HUES64 (cell line): ENCODE results near the gene MARCHF4.

Experiments
- H3K27ac ChIP-seq: 2 replicates; pipeline ENCODE4 v1.7.0; 2013; ENCODE audit warnings: low read depth, low read length, inconsistent platforms
- H3K27me3 ChIP-seq: 2 replicates; pipeline ENCODE4 v1.6.1; 2013; ENCODE audit warnings: mild to moderate bottlenecking, low read length; ENCODE audit not compliant: insufficient read depth
- H3K36me3 ChIP-seq: 2 replicates; pipeline ENCODE4 v1.6.1; 2013; ENCODE audit warnings: mild to moderate bottlenecking, low read length; ENCODE audit not compliant: insufficient read depth
- H3K4me1 ChIP-seq: 2 replicates; pipeline ENCODE4 v1.6.1; 2013; ENCODE audit warnings: mild to moderate bottlenecking, low read length, moderate library complexity; ENCODE audit not compliant: insufficient read depth
- H3K4me3 ChIP-seq: 2 replicates; pipeline ENCODE4 v1.5.1; 2013; ENCODE audit warnings: mild to moderate bottlenecking, low read length, moderate library complexity
- H3K9ac ChIP-seq: 2 replicates; pipeline ENCODE4 v1.6.1; 2013; ENCODE audit warnings: mild to moderate bottlenecking, low read depth, low read length
- H3K9me3 ChIP-seq: 2 replicates; pipeline ENCODE4 v1.6.1; 2013; ENCODE audit warnings: low read depth, low read length; ENCODE audit not compliant: insufficient read depth
- WGBS: fragments of 150-250, 120-280 bp; methylation state at CpG from one replicate; pipeline ENCODE4 v1.1.7; 2013; ENCODE audit warnings: missing lambda C conversion rate; 5-methylcytosine and 5-hydroxymethylcytosine counted together

MARCHF4 gene

DNA sequence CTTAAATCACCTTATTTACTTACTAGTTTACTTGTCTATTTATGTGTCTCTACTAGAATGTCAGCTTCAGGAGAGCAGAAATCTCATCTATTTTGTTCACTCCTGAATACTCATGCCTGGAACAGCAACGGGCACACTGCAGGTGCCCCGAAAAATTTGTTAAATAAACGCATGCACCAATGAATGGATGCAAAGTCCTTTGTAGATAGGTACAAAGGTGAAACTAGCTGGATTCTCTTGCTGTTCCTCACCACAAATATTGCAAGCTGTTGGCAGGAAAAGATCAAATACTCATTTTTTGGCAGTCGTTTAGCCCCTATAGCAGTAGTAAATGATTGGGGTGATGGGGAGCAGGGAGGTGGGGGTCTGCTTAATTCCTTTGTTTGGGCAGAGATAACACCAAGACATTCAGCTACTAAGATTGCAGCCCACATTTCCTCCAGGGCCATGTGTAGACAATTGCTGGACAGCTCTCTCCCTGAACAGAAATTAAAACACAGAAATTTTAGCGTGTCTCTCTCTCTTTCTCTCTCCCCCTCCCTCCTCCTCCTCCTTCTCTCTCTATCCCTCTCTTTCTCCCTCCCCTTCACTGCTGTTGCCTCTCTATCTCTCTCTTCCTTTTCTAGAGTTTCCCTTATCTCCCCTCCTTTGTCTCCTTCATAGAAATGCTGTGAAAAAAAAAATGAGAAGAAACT lies 5.4 kb downstream of the MARCHF4 start:
- Histone ChIP-seq H3K27me3 (peaks cover 29% of the 10 kb centered on the region), H3K4me1 (peaks cover 23% of the 10 kb centered on the region), H3K4me3 (no peak overlapping the region), H3K36me3 (no peaks in the 10 kb centered on the region), H3K27ac (no peak overlapping the region), H3K9ac (no peak overlapping the region), H3K9me3 (no peaks in the 10 kb centered on the region)
- 78% methylated on average over 5 of the region's 5 CpGs for WGBS

DNA sequence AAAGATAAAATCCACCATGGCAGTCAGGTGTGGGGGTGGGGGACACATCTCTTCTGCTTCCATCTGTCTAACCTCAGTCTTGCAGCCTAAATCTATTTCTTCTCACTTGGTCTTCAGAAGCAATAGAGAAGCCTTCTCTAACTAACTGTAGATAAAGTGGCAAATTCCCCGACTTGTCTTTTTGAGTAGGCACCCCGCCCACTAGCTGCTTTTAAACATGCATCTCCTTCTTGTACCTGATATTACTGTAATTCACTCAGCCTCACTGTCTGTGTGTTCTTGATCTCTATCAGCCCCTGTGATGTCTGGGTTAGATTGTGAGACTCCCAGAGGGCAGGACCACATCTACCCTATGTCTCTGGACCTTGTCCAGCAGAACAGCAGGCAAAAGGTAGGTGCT lies 6.8 kb downstream of the MARCHF4 start:
- Histone ChIP-seq H3K4me3 (no peak overlapping the region), H3K27me3 (peaks cover 17% of the 10 kb centered on the region), H3K36me3 (no peaks in the 10 kb centered on the region), H3K9ac (no peak overlapping the region), H3K27ac (no peak overlapping the region), H3K9me3 (no peaks in the 10 kb centered on the region), H3K4me1 (peaks cover 20% of the 10 kb centered on the region)
- 95% methylated on average over 2 of the region's 2 CpGs for WGBS

DNA sequence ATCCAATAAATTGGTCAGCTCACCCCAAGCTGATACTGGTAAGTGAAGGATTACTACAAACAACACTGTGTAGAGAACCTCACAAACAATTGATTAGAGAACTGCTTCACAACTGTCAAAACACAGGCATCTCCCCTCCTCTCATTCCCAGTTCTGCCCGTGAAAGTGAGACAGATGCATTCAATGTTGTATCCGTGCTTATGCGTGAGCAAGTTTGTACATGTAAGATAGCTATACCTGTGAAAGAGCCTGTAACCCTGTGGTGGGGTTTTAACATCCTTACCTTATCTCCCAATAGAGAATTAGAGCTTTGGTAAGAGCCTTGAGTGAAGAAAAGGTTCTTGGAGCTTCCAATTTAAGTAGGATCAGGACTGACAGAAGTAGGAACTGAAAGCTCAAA lies 9.1 kb downstream of the MARCHF4 start:
- 100% methylated on average over 1 of the region's 3 CpGs for WGBS
- Histone ChIP-seq H3K36me3 (no peaks in the 10 kb centered on the region), H3K4me1 (peaks cover 15% of the 10 kb centered on the region), H3K27me3 (no peaks in the 10 kb centered on the region), H3K9ac (no peak overlapping the region), H3K4me3 (no peak overlapping the region), H3K27ac (no peak overlapping the region), H3K9me3 (no peaks in the 10 kb centered on the region)

DNA sequence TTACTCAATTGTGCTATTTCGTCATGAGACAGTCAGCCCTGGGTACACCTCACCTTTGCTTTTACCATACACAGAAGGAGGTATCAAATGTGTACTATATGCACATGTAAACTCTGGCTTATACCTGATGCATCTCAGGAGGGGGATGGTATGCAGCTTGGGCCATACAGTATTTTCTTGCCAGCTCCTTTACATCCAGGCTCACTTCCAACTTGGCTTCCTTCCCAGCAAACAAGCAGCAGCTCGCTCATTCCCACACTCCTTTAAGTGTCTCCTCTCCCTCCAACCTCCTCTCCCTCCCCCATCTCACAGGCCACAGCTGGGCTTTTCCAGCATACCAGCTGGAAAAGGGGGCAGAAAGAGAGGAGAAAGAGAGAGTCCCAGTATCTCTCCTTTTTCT lies 9.6 kb downstream of the MARCHF4 start:
- WGBS, result 85% methylated on average over 2 of the region's 2 CpGs
- peaks cover 11% of the 10 kb centered on the region for H3K4me1 ChIP-seq
- no peaks in the 10 kb centered on the region for H3K36me3 ChIP-seq
- no peak overlapping the region for H3K27ac ChIP-seq
- H3K9me3 ChIP-seq, result no peaks in the 10 kb centered on the region
- no peak overlapping the region for H3K9ac ChIP-seq
- H3K4me3 ChIP-seq, result no peak overlapping the region
- H3K27me3 ChIP-seq, result no peaks in the 10 kb centered on the region

DNA sequence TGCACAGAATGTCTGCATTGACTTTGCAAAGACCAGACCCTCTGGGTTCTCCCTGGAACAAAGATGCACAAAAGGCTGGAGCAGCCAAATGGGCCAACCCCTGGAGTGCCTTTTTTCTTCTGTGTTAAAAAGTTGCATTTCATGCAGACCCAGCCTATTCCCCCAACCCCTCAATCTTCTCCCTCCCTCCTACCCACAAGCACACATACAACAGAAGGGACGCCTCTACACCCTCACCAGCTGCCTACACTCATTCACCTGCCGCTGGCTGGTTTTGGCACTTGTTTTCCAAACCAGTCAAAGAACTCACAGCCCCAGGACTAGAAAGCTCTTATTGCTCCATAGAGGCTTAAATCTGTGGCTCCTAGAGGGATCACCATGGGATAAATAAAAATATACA lies 16.6 kb downstream of the MARCHF4 start:
- H3K27me3 ChIP-seq, result no peaks in the 10 kb centered on the region
- H3K4me1 ChIP-seq, result peaks cover 5% of the 10 kb centered on the region
- no peaks in the 10 kb centered on the region for H3K36me3 ChIP-seq
- 65% methylated on average over 2 of the region's 2 CpGs for WGBS
- H3K9ac ChIP-seq, result no peak overlapping the region
- no peak overlapping the region for H3K27ac ChIP-seq
- no peaks in the 10 kb centered on the region for H3K9me3 ChIP-seq
- no peak overlapping the region for H3K4me3 ChIP-seq

DNA sequence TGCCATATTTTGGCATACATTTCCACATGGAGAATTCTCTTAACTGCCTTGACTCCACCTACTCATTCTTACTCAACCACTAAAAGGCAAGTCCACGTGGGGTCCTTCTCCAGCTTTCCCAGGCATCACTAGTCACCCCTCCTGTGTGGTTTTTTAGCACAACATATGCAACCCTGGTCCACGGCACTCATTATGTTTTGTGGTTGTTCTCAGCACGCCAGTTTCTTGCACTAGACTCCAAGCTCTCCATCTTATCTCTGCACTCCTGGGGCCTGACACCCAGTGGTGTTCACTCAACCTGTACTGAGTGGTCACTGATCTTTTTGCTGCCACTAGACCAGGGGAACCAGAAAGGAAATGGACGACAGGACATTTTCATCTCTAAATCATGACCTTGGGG lies 18.0 kb downstream of the MARCHF4 start:
- no peak overlapping the region for H3K27ac ChIP-seq
- no peaks in the 10 kb centered on the region for H3K36me3 ChIP-seq
- WGBS, result 87% methylated on average over 4 of the region's 4 CpGs
- H3K9ac ChIP-seq, result no peak overlapping the region
- H3K9me3 ChIP-seq, result no peaks in the 10 kb centered on the region
- no peaks in the 10 kb centered on the region for H3K27me3 ChIP-seq
- no peak overlapping the region for H3K4me3 ChIP-seq
- H3K4me1 ChIP-seq, result peaks cover 13% of the 10 kb centered on the region

DNA sequence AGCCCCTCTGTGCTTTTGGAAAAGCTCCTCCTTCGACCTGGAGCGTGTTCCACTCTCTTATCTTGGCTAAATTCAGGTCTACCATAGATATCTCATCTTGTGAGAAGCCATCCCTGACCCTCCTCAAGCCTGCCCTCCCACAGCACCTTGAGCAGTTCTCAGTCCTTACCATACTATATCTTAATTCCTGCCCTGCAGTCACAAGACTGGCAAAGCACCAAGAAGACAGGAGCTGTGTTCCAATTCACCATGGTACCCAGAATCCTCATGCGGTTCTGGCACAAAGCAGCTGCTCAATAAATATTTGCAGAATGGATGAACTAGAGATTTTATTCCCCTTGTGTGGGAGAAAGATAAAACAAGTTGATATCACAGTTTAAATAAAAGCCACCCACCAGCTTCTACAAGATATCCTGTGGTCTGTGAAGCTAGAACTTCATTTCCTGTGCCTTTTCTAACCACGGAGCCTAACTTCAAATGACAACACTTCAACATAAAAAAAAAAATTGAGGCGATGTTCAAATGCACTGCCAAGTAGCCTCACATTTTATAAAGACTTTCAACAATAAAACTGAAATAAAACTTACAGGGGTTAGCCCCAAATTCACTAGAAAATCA lies 19.5 kb downstream of the MARCHF4 start:
- H3K36me3 ChIP-seq, result no peaks in the 10 kb centered on the region
- H3K9ac ChIP-seq, result no peak overlapping the region
- 91% methylated on average over 5 of the region's 5 CpGs for WGBS
- peaks cover 19% of the 10 kb centered on the region for H3K4me1 ChIP-seq
- no peaks in the 10 kb centered on the region for H3K27me3 ChIP-seq
- H3K9me3 ChIP-seq, result no peaks in the 10 kb centered on the region
- no peak overlapping the region for H3K4me3 ChIP-seq
- no peak overlapping the region for H3K27ac ChIP-seq

DNA sequence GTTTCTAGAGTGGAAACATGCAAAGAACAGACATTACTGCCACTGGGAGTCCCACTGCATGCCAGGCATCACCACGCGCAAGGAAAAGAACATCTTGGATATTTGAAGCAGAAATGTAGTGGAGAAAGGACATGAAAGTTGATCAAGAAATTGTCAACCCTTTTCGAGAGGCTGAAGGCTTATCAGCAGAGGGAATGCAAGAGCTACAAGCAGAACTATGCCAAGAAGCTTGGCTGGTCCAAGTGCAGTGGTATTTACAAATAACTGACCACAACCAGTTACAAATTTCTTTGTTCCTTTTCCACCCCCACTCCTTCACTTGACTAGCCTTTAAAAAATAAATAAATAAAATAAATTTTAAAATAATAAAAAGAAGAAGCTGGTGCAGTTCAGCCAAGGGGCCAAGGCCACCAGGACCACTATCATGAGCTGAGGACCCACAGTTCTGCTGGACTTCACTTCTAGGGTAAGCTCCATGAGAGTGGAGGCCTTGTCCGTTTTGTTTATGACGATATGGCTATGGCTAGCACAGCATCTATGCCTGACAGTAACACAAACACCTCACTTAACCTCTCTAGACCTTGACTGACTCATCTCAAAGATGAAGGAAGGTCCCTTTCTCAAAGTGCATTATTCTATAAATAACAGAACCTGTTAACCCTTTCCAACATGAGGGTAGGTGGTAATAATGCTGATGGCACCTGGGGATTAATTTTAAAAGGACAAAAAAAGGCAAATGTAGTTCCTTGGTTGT lies 20.9 kb downstream of the MARCHF4 start:
- Histone ChIP-seq H3K4me1 (peaks cover 19% of the 10 kb centered on the region), H3K27me3 (no peaks in the 10 kb centered on the region), H3K27ac (no peak overlapping the region), H3K9ac (no peak overlapping the region), H3K9me3 (no peaks in the 10 kb centered on the region), H3K4me3 (no peak overlapping the region), H3K36me3 (no peaks in the 10 kb centered on the region)
- WGBS, result 94% methylated on average over 5 of the region's 5 CpGs

DNA sequence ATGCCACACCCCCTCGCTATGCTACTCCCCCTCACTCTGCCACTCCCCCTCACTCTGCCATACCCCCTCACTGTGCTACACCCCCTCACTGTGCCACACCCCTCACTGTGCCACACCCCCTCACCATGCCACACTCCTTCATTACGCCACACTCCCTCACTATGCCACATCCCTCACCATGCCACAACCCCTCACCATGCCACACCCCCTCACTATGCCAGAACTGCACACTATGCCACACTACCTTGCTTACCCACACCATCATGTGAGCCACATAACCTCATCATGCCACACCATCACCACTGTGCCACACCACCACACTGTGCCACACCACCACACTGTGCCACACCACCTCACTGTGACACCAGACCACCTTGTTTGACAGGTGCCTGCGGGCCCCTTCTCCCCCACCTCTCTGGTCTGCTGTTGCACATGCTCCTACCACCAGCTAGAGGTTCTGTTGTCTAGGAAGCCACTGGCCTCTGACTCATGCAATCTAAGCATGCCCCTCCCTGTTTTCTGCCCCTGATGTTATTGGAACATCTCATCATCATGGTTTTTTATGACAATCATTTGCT lies 22.0 kb downstream of the MARCHF4 start:
- Histone ChIP-seq H3K9me3 (no peaks in the 10 kb centered on the region), H3K9ac (no peak overlapping the region), H3K27me3 (no peaks in the 10 kb centered on the region), H3K27ac (no peak overlapping the region), H3K4me3 (no peak overlapping the region), H3K36me3 (no peaks in the 10 kb centered on the region), H3K4me1 (peaks cover 21% of the 10 kb centered on the region)
- WGBS, result 88% methylated on average over 3 of the region's 3 CpGs

DNA sequence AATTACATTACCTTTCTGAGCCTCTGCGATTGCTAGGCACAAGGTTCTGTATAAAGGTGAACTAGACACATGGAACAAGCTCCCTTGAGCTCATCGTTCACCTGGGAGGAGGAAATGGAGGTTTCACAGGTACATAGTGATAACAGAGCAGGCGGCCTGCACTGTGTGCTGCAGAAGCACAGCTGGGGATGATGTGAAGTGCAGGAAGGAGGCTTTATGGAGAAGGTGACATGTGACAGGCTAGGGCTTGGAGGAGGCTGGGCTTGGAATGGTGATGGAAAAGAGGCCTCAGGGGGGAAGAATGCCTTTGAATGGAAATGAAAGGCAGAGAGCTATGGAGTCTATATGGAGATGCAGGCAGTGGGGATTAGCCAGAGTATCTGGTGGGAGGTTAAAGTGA lies 22.9 kb downstream of the MARCHF4 start:
- H3K9me3 ChIP-seq, result no peaks in the 10 kb centered on the region
- H3K4me1 ChIP-seq, result peaks cover 30% of the 10 kb centered on the region
- H3K9ac ChIP-seq, result no peak overlapping the region
- no peak overlapping the region for H3K4me3 ChIP-seq
- WGBS, result 48% methylated on average over 3 of the region's 3 CpGs
- H3K27ac ChIP-seq, result peak overlapping the region; percentile 65; the same call in 1 of the 2 replicates
- H3K36me3 ChIP-seq, result no peaks in the 10 kb centered on the region
- H3K27me3 ChIP-seq, result no peaks in the 10 kb centered on the region

DNA sequence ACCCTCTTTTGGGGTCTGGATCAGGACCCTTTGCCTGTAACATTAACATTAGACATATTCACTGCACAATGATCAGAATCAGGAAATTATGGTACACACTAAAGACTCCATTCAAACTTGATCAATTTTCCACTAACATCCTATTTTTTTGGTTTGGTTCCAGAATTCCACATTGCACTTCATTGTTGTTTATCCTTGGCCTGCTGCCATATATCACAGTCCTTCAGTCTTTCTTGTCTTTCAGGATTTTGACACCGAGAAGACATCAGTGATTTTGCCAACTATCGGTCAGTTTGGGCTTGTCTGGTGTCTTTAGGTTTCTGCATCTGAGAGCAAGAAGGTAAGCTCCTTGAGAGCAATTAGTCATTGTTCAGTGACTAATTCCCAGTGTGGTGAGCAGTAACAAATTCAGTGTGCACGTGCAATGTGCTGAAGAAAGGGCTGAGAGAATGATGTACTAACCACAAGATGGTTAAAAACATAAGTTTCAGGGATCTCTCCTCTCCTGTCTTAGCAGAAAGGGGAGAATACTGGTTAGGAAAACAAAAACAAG lies 23.5 kb downstream of the MARCHF4 start:
- WGBS, result 62% methylated on average over 3 of the region's 3 CpGs
- H3K27me3 ChIP-seq, result no peaks in the 10 kb centered on the region
- H3K9ac ChIP-seq, result no peak overlapping the region
- H3K4me1 ChIP-seq, result peaks cover 34% of the 10 kb centered on the region
- H3K36me3 ChIP-seq, result no peaks in the 10 kb centered on the region
- H3K9me3 ChIP-seq, result no peaks in the 10 kb centered on the region
- H3K27ac ChIP-seq, result peak overlapping the region; percentile 44; the same call in 1 of the 2 replicates
- no peak overlapping the region for H3K4me3 ChIP-seq
